T-helper 1 cell treated with Interleukin-12 subunit alpha and Interleukin-12 subunit beta and Interleukin-4 antibody, amounts not matched to agents 30 μg/mL and 1 μg/mL, for 36 hours (primary cell): ENCODE data around the gene RASSF3.
"Not testable (repeated sequence)": the region's sequence is repeated elsewhere in the genome, so short reads cannot be mapped to it uniquely, and the experiment has no call there.

Experiments used
- H3K27ac Mint-ChIP-seq: one replicate; pipeline ENCODE4 v1.8.0; 2021; ENCODE audit warnings: mild to moderate bottlenecking, mixed read lengths
- H3K27me3 Mint-ChIP-seq: one replicate; pipeline ENCODE4 v1.8.0; 2021; ENCODE audit warnings: low read depth, mixed read lengths
- H3K36me3 Mint-ChIP-seq: one replicate; pipeline ENCODE4 v1.8.0; 2021; ENCODE audit warnings: low read depth, mixed read lengths
- H3K4me1 Mint-ChIP-seq: one replicate; pipeline ENCODE4 v1.8.0; 2021; ENCODE audit warnings: low read depth, mixed read lengths
- H3K4me3 Mint-ChIP-seq: one replicate; pipeline ENCODE4 v1.8.0; 2021; ENCODE audit warnings: mild to moderate bottlenecking, moderate library complexity, mixed read lengths
- H3K9me3 Mint-ChIP-seq: one replicate; pipeline ENCODE4 v1.8.0; 2021; ENCODE audit warnings: mixed read lengths

The RASSF3 gene

GRCh38 chr12:64611341-64612284 lies 1.3 kb downstream of the RASSF3 start:
- H3K27me3 Mint-ChIP-seq = no peaks in the 10 kb centered on the region
- H3K9me3 Mint-ChIP-seq = no peaks in the 10 kb centered on the region
- H3K27ac Mint-ChIP-seq = peak overlapping the region; percentile 90
- H3K36me3 Mint-ChIP-seq = peaks cover 28% of the 10 kb centered on the region
- peak overlapping the region; percentile 99 for H3K4me3 Mint-ChIP-seq
- H3K4me1 Mint-ChIP-seq = peaks cover 35% of the 10 kb centered on the region

GRCh38 chr12:64612843-64613242 lies 2.5 kb downstream of the RASSF3 start:
- Mint-ChIP-seq H3K27ac (peak overlapping the region; percentile 78), H3K36me3 (peaks cover 29% of the 10 kb centered on the region), H3K27me3 (no peaks in the 10 kb centered on the region), H3K4me3 (peak overlapping the region; percentile 99), H3K4me1 (peaks cover 40% of the 10 kb centered on the region), H3K9me3 (no peaks in the 10 kb centered on the region)

GRCh38 chr12:64613775-64614398 lies 3.6 kb downstream of the RASSF3 start:
- not testable (repeated sequence) for H3K9me3 Mint-ChIP-seq, H3K27ac Mint-ChIP-seq, H3K4me3 Mint-ChIP-seq, H3K27me3 Mint-ChIP-seq
- peaks cover 38% of the 10 kb centered on the region for H3K4me1 Mint-ChIP-seq
- peaks cover 29% of the 10 kb centered on the region for H3K36me3 Mint-ChIP-seq

GRCh38 chr12:64616201-64616600 lies 5.9 kb downstream of the RASSF3 start:
- Mint-ChIP-seq H3K27ac (no peak overlapping the region), H3K4me3 (no peak overlapping the region), H3K36me3 (peaks cover 34% of the 10 kb centered on the region), H3K4me1 (peaks cover 46% of the 10 kb centered on the region), H3K27me3 (no peaks in the 10 kb centered on the region), H3K9me3 (no peaks in the 10 kb centered on the region)

- Mint-ChIP-seq H3K27me3 (no peaks in the 10 kb centered on the region), H3K4me1 (peaks cover 37% of the 10 kb centered on the region), H3K27ac (no peak overlapping the region), H3K4me3 (no peak overlapping the region), H3K36me3 (peaks cover 25% of the 10 kb centered on the region), H3K9me3 (no peaks in the 10 kb centered on the region)
Measured at GRCh38 chr12:64618953-64619590, 8.8 kb downstream of the RASSF3 start.

- Mint-ChIP-seq H3K9me3 (no peaks in the 10 kb centered on the region), H3K4me3 (no peak overlapping the region), H3K36me3 (peaks cover 14% of the 10 kb centered on the region), H3K27me3 (no peaks in the 10 kb centered on the region), H3K4me1 (peaks cover 35% of the 10 kb centered on the region), H3K27ac (no peak overlapping the region)
Measured at GRCh38 chr12:64621257-64621942, 11.1 kb downstream of the RASSF3 start.

- Mint-ChIP-seq H3K27me3 (no peaks in the 10 kb centered on the region), H3K27ac (no peak overlapping the region), H3K36me3 (peaks cover 12% of the 10 kb centered on the region), H3K4me1 (peaks cover 32% of the 10 kb centered on the region), H3K4me3 (no peak overlapping the region), H3K9me3 (no peaks in the 10 kb centered on the region)
Measured at GRCh38 chr12:64624035-64624434, 13.7 kb downstream of the RASSF3 start.

- Mint-ChIP-seq H3K4me3 (peak overlapping the region; percentile 80), H3K36me3 (peaks cover 9% of the 10 kb centered on the region), H3K27ac (peak overlapping the region; percentile 85), H3K27me3 (no peaks in the 10 kb centered on the region), H3K9me3 (no peaks in the 10 kb centered on the region), H3K4me1 (peaks cover 23% of the 10 kb centered on the region)
Measured at GRCh38 chr12:64625243-64626077, 15.2 kb downstream of the RASSF3 start.

- Mint-ChIP-seq H3K4me1 (peaks cover 29% of the 10 kb centered on the region), H3K36me3 (peaks cover 20% of the 10 kb centered on the region)
- H3K9me3 Mint-ChIP-seq, H3K4me3 Mint-ChIP-seq, H3K27me3 Mint-ChIP-seq, H3K27ac Mint-ChIP-seq: not testable (repeated sequence)
Measured at GRCh38 chr12:64626588-64626987, 16.3 kb downstream of the RASSF3 start.

GRCh38 chr12:64627771-64628170 lies 17.5 kb downstream of the RASSF3 start:
- Mint-ChIP-seq H3K27me3 (no peaks in the 10 kb centered on the region), H3K9me3 (no peaks in the 10 kb centered on the region), H3K27ac (no peak overlapping the region), H3K36me3 (peaks cover 26% of the 10 kb centered on the region), H3K4me1 (peaks cover 37% of the 10 kb centered on the region), H3K4me3 (no peak overlapping the region)

- Mint-ChIP-seq H3K36me3 (peaks cover 36% of the 10 kb centered on the region), H3K27me3 (no peaks in the 10 kb centered on the region), H3K27ac (no peak overlapping the region)
Measured at GRCh38 chr12:64631197-64631596, 20.9 kb downstream of the RASSF3 start.

GRCh38 chr12:64633011-64633939 lies 23.0 kb downstream of the RASSF3 start:
- Mint-ChIP-seq H3K27me3 (no peaks in the 10 kb centered on the region), H3K9me3 (peaks cover 6% of the 10 kb centered on the region), H3K36me3 (peaks cover 34% of the 10 kb centered on the region), H3K27ac (no peak overlapping the region), H3K4me1 (peaks cover 38% of the 10 kb centered on the region), H3K4me3 (no peak overlapping the region)

More at GRCh38 chr12:64631197-64631596, 20.9 kb downstream of the RASSF3 start:
- Mint-ChIP-seq H3K4me3 (no peak overlapping the region), H3K9me3 (peaks cover 6% of the 10 kb centered on the region), H3K4me1 (peaks cover 39% of the 10 kb centered on the region)

GRCh38 chr12:64633940-64634337 lies 23.6 kb downstream of the RASSF3 start:
- H3K9me3 Mint-ChIP-seq = peaks cover 6% of the 10 kb centered on the region
- no peaks in the 10 kb centered on the region for H3K27me3 Mint-ChIP-seq
- H3K27ac Mint-ChIP-seq = no peak overlapping the region
- H3K36me3 Mint-ChIP-seq = peaks cover 38% of the 10 kb centered on the region
- peaks cover 43% of the 10 kb centered on the region for H3K4me1 Mint-ChIP-seq
- H3K4me3 Mint-ChIP-seq = no peak overlapping the region
